HuH-7 (cell line): ENCODE data around the gene S100A13.
A peak's percentile ranks its signal among the peaks of the same experiment; 100 is the strongest.
"Not testable (repeated sequence)": the region's sequence is repeated elsewhere in the genome, so short reads cannot be mapped to it uniquely, and the experiment has no call there.

Experiments used
- DNase-seq: peaks from one replicate; pipeline ENCODE4 v3.0.0; 2011; ENCODE audit warnings: low spot score

S100A13 gene

DNA sequence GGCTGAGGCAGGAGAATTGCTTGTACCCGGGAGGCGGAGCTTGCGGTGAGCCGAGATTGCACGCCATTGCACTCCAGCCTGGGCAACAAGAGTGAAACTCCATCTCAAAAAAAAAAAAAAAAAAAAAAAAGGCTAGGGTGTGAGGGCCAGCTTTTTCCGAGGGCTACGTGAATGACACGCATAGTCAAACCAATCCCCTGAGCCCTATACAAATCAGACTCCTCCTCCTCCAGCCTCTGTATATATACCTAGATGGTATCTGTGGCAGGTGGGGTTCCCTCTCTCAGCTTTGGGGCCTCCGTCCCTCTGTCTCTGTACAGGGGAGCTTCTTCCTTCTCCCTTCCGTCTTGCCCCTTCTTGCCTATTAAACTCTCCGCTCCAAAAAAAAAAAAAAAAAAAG, 21.1 kb downstream of the S100A13 start:
- DNase-seq = no peak

DNA sequence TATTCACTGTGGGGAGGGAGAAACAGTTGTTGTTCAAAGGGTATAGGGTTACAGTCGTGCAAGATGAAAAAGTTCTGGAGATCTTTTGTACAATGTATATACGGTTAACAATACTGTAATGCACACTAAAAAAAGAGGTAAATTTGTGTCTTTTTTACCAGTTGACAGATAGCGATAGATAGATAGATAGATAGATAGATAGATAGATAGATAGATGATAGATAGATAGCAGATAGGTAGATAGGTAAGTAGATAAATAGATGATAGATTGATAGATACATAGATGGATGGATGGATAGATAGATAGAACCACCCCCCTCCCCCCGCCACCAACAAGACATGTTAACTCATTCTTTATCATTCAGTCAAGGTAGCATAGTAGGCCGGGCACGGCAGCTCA, 24.6 kb downstream of the S100A13 start:
- DNase-seq = no peak

GRCh38 chr1:153599847-153600246, 27.5 kb downstream of the S100A13 start:
- no peak for DNase-seq

GRCh38 chr1:153598309-153599172, 28.8 kb downstream of the S100A13 start:
- DNase-seq = no peak

DNA sequence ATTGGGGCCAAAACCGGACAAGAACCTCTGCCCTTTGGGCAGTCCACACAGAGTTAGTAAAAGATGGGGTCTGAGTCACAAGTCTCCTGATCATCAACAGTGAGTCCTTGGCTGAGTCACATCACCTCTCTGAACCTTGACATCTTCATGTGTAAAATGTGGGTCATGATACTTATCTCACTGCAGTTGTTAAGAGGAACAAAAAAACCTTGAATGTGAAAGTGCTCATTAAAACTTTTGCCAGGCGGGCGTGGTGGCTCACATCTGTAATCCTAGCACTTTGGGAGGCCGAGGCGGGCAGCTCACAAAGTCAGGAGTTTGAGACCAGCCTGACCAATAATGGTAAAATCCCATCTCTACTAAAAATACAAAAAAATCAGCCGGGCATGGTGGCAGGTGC, 30.1 kb downstream of the S100A13 start:
- DNase-seq = no peak

DNA sequence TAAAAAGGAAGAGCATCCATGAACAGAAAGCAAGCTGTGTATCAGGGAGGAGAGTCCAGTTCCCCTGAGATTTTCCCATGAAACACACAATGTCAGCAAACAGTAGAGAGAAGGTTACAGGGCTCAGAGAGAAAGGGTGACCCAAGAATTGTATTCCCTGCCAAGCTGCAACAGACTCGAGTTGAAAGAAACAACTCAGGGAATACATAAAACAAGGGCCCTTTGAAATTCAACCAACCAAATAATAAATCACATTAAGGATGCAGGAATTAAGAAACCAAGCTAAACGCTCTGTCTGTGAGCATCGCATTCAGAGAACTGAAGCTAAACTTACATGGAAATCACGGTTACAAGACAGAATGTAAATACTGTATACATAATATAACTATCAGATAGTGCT, 34.6 kb downstream of the S100A13 start:
- no peak for DNase-seq

DNA sequence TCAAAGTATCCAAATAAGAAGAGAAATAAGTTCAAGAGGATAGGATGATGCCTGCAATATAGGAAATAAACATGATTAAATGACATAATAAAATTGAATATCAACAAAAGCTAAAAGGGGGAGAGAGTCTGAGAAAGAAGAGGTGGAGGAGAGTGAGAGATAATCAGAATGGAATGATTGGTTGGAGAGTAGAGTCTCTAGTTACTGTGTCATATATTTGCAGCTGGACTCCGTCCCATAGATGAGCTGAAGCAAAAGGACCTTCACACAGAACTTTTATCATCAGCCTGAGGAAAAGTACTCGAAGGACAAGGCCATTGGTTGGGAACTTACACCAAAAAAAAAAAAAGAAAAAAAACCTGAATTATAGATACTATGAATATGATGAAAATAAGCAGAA, 38.8 kb downstream of the S100A13 start:
- DNase-seq = no peak

- DNase-seq = not testable (repeated sequence)
Measured at GRCh38 chr1:153588033-153588432, 39.3 kb downstream of the S100A13 start.

DNA sequence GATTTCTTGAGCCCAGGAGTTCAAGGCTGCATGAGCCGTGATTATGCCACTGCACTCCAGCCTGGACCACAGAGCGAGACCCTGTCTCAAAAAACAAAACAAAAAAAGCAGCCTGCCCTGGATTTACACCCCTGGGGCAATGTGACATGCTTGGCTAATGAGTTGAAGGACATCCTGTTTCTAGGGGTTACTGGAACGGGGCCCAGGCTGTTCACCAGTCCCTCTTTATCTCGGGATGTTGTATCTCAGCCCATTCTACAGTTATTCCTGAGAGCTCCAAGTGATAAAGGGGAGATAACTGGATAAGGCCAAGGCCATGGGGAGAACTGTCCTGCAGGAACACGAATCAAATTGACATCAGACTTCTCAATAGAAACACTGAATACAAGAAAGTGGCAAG, 40.0 kb downstream of the S100A13 start:
- DNase-seq = no peak

- no peak for DNase-seq
Measured at GRCh38 chr1:153586347-153586746, 41.0 kb downstream of the S100A13 start.

GRCh38 chr1:153585006-153585405, 42.3 kb downstream of the S100A13 start:
- DNase-seq = no peak

DNA sequence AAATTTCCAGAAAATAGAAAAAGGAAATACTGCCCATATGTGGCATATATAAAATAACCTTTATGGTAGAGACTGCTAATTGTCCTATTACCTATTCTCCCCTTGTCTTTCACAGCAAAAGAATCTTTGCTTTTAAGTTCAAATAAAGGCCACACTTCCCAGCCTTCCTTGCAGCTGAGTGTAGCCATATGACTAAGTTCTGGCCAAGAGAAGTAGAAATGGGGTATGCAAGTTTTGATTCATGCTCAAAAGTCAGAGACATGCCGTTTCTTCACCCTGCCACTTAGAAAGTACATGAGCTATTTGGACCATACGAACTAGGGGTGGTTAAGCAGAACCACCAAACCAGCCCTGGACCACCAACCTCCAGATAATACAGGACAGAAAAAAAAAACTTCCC, 43.3 kb downstream of the S100A13 start:
- no peak for DNase-seq

- DNase-seq = not testable (repeated sequence)
Measured at GRCh38 chr1:153583514-153583913, 43.8 kb downstream of the S100A13 start.

DNA sequence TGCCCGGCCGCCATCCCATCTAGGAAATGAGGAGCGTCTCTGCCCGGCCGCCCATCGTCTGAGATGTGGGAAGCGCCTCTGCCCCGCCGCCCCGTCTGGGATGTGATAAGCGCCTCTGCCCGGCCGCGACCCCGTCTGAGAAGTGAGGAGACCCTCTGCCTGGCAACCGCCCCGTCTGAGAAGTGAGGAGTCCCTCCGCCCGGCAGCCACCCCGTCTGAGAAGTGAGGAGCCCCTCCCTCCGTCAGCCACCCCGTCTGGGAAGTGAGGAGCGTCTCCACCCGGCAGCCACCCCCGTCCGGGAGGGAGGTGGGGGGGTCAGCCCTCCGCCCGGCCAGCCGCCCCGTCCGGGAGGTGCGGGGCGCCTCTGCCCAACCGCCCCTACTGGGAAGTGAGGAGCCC, 44.5 kb downstream of the S100A13 start:
- not testable (repeated sequence) for DNase-seq

DNA sequence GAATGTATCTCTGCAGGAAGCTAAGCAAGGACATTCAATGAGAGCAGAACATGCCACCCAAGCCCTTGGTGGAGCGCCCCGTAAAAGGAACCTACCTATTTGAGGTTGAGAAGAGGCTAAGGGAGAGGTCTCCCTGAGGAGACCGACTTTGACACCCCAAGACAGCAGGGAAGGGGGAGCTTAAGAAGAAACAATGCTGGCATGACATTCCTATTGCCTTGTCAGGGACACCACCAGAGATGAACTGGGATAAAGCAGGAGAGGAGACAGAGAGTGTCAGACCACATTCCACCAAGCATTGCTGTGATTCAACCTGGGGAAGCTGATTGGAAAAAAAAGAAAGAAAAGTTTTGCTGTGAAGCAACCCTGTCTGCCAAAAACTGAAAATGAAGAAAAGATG, 48.4 kb downstream of the S100A13 start:
- no peak for DNase-seq

DNA sequence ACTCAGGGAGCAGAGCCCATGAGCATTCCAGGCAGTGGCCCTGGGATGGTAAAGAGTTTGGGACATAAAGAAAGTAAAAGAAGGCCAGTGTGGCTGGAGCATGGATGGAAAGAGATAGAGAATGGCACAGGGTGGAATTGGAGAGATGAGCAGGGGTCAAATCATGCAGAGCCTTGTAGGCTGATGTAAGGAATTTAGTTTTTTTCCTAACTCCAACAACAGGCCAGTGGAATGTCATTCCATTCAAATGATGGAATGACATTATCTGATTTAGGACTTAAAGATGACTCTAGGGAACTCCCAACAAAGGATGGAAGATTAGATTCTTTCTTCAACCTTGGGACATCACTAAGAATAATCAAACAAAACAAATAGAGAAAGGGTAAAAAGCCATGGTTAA, 48.8 kb downstream of the S100A13 start:
- no peak for DNase-seq

DNA sequence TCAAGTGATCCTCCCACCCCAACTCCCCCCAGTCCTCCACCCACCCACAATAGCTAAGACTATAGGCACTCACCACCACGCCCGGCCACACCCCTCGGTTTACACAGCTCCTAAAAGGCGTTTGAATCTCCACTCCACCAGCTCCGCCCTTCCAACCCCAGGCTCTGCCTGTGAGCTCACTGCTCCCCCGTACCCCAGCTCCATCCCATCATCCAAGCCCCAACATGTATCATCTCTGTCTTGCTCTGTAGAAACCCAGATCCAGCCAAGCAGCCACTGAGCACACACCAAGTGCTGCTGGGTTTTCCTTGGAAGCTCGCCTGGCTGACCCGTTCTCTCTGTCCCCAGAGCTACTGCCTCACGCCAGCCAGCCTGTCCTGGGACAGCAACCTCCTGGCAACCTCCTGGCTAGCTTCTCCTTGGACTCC, 49.7 kb downstream of the S100A13 start:
- no peak for DNase-seq

DNA sequence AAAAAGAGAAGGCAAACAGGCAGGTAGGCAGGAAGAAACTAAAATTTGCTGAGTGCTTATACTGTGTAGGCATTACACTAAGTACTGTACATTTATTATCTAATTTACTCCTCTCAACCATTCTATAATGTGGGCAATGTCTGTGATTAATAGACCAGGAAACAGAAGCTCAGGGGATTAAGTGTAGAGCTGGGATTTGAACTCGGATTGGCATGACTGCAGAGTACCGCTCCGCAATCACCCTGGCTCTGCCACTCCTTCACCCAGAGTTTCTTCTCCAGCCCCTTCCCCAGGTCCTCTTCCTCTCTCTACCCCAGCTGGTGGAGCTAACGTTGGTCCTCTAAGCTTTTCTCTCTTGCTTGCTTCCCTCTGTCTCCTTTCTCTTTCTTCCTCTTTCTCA, 50.2 kb downstream of the S100A13 start:
- no peak for DNase-seq

DNA sequence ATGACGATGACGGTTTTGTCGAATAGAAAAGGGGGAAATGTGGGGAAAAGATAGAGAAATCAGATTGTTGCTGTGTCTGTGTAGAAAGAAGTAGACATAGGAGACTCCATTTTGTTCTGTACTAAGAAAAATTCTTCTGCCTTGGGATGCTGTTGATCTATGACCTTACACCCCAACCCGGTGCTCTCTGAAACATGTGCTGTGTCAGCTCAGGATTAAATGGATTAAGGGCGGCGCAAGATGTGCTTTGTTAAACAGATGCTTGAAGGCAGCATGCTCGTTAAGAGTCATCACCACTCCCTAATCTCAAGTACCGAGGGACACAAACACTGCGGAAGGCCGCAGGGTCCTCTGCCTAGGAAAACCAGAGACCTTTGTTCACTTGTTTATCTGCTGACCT, 51.8 kb downstream of the S100A13 start:
- not testable (repeated sequence) for DNase-seq

DNA sequence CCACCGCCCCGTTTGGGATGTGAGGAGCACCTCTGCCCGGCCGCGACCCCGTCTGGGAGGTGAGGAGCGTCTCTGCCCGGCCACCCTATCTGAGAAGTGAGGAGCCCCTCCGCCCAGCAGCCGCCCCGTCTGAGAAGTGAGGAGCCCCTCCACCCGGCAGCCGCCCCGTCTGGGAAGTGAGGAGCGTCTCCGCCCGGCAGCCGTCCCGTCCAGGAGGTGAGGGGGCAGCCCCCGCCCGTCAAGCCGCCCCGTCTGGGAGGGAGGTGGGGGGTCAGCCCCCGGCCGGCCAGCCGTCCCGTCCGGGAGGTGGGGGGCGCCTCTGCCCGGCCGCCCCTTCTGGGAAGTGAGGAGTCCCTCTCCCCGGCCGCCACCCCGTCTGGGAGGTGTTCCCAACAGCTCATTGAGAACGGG, 52.2 kb downstream of the S100A13 start:
- not testable (repeated sequence) for DNase-seq

GRCh38 chr1:153573351-153573750, 54.0 kb downstream of the S100A13 start:
- no peak for DNase-seq

- peak; percentile 67 for DNase-seq
Measured at GRCh38 chr1:153572569-153573015, 54.7 kb downstream of the S100A13 start.

DNA sequence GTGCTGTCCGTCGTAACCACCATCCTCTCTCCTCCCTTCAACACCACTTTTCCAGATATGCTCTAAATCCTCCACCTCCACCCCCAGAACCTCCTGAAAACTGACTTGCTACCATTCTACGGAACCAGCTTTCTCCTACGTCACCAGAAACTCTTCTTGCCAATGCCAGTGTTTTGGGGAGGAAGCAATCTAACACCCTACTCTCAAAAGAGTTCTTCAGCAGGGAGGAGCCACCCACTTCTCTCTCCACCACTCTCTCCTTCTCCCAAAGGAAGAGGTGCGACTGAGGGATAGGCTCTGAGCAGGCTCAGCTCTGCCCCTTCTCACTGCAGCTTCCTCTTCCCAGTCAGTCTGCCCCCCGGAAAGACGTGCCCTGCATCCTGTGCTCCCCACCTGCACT, 55.6 kb downstream of the S100A13 start:
- DNase-seq = no peak

- no peak for DNase-seq
Measured at GRCh38 chr1:153570874-153571273, 56.4 kb downstream of the S100A13 start.
